T follicular helper cell (primary cell): ENCODE data around the gene ACR.

ENCODE experiments used
- DNase-seq: peaks from one replicate; pipeline ENCODE4 v3.0.0-alpha.2; 2020; ENCODE audit warnings: low read depth

Gene ACR

GRCh38 chr22:50702821-50703725 is 34.9 kb upstream of the ACR start:
- DNase-seq = no peak

DNA sequence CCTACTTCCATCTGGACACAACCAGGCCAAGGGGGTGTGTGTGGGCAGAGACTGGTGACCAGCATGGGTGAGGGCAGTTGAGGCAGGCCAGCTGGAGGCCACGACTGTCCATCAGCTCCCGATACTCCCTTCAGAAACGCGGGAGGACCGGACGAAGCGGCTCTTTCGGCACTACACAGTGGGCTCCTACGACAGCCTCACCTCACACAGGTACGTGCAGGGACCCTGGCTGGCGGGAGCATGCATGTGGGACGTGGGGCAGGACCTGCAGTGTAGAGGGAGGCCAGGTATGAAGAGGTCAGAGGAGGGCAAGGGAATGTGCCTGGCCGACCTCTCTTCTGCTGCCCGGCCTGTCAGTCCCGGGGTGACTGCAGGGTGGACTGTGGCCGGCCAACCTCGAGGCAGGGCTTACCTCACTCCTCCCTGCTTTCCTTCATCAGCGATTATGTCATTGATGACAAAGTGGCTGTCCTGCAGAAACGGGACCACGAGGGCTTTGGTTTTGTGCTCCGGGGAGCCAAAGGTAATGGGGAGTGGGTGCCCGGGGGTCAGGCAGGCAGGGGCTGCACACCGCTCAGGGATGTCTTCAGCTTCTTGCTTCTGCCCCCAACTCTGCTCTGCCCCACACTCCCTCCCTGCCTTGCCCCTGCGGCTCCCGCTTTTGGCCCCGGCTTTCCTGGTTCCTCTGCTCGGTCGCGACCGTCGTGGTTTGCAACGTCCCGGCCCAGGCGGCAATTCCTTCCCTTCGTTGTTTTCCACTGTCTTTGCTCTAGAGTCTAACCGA is 34.1 kb upstream of the ACR start:
- no peak for DNase-seq

DNA sequence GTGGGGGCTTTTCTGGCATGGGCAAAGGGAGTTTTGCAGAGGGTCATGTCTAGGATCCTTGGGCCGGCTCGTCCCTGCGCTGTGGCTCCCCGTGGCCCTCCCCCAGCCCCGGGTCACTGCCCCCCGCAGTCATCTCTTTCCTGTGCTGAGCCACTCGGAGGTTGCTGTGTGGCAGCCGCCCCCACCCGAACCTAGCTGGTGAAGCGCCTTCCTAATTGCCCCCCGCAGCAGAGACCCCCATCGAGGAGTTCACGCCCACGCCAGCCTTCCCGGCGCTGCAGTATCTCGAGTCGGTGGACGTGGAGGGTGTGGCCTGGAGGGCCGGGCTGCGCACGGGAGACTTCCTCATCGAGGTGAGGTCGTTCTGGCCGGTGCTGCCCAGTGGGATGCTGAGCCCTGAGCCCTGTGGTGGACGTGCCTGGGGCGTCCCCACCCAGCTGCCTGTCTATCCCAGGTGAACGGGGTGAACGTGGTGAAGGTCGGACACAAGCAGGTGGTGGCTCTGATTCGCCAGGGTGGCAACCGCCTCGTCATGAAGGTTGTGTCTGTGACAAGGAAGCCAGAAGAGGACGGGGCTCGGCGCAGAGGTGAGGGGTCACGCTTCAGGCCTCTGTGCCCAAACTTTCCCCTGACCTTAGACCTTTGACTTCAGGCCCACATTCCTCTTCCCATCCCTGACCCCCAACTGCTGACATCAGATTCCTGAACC is 33.3 kb upstream of the ACR start:
- DNase-seq = no peak

DNA sequence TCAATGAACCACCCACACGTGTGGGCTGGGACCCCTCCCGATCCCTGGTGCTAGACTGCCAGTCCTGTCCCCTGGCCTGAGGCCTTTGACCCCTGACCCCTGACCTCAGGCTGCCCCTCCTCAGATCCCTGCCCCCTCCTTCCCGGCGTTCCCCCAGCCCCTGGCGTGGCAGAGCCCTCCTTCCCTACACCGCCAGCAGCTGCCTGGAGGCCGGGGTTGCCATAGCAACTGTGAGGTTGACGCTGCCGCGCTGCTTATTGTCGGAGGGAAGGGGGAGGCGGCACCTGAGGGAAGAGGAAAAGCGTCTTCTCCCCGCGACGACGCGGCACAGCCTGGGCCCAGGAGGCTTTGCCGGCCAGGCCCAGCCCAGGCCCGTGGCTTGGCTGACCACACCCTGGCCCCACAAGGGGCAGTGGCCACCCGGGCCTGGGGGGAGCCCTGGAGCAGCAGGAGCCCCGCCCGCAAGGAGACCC is 32.7 kb upstream of the ACR start:
- no peak for DNase-seq

- DNase-seq = no peak
Observed at GRCh38 chr22:50705851-50706351, 32.1 kb upstream of the ACR start.

GRCh38 chr22:50706481-50707125 is 31.4 kb upstream of the ACR start:
- no peak for DNase-seq

DNA sequence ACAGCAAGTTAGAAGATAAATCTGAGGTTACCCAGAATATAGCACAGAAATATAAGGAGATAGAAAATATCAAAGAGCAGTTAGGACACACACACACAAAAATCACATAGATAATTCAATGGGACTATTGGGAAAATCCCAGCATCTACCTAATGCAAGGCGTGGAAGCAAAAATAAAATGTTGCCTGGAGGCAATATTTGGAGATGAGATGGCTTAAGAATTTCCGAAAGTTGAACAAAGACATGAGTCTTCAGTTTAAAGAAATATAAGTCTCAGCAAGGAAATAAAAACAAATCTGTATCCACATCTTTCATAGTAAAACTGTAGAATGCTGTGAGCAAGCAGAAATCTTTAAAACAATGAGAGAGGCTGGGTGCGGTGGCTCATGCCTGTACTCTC is 29.5 kb upstream of the ACR start:
- DNase-seq = no peak

- no peak for DNase-seq
Observed at GRCh38 chr22:50708996-50709395, 29.0 kb upstream of the ACR start.

- no peak for DNase-seq
Observed at GRCh38 chr22:50710221-50710620, 27.8 kb upstream of the ACR start.

GRCh38 chr22:50710886-50711285 is 27.1 kb upstream of the ACR start:
- no peak for DNase-seq

GRCh38 chr22:50711446-50712340 is 26.3 kb upstream of the ACR start:
- DNase-seq = no peak

DNA sequence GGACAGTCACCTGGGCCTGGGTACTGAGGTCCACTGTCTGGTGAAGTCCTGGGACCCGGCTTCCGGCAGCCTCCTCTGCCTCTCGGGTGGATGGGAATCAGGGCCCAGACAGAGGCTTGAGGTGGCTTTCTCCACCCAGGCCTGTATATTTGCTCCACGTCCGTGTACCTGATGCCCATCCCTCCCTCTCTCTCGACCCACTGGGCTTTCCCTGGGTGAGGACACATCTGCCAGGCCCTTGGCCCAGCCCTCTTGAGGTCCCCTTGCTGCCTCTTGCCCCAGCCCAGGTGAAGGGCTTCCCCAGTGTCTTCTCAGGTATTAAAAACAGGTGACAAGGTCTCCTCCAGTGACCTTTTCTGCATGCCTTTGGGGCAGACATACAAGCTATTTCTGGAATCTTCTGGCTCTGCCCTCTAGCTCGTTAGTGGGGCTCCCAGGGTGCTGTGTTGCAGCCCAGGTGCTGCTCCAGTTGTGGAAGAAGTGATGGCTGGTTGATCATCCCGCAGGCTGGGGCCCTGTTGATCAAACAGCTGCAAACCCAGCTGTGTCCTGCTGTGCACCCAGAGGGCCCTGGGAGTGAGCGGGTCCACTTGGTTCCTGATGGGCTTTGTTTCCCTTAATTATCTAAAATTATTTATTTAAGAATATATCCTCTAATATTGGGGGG is 25.5 kb upstream of the ACR start:
- no peak for DNase-seq

GRCh38 chr22:50713008-50713385 is 25.0 kb upstream of the ACR start:
- no peak for DNase-seq

DNA sequence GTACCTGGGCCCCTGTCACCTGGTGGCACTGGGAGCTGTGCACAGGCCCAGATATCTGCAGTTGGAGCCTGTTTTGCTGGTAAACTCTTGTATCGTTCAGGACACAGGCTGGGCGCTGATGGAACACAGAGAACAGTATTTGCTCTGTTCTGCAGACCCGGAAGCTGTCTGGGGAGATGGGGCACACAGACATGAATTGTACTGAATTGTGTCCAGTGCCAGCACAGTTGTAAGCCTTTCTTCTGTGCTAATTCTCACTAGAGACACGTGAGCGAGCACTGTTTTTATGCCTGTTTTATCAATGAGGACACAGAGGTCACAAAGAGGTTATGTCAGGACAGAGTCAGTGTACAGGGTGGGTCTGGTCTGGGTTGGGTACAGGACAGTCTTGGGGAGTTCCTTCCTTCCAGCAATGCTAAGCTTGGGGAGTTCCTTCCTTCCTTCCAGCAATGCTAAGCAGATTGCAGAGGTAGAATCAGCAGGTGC is 24.4 kb upstream of the ACR start:
- no peak for DNase-seq

GRCh38 chr22:50714150-50714549 is 23.9 kb upstream of the ACR start:
- no peak for DNase-seq

DNA sequence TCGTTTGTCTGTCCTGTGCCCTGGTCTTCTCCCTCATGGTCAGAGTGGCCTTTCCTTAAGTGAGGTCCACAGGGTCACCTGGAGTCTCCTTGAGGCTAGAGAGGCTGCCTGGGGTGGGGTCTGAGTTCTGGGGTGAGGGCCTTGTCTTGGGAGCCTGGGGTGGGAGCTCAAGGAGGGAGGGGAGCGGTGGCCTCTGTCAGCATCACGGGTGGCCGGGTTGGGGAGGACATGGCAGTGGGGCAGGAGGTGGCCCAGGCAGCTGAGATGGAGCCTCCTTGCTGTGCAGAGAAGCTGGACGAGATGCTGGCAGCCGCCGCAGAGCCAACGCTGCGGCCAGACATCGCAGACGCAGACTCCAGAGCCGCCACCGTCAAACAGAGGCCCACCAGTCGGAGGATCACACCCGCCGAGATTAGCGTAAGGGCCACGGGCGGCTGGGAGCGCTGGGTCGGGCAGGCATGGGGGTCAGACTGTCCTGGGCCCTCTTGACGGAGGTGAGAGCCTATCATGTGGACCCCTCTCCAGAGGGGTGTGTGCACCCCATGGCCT is 23.3 kb upstream of the ACR start:
- DNase-seq = no peak

DNA sequence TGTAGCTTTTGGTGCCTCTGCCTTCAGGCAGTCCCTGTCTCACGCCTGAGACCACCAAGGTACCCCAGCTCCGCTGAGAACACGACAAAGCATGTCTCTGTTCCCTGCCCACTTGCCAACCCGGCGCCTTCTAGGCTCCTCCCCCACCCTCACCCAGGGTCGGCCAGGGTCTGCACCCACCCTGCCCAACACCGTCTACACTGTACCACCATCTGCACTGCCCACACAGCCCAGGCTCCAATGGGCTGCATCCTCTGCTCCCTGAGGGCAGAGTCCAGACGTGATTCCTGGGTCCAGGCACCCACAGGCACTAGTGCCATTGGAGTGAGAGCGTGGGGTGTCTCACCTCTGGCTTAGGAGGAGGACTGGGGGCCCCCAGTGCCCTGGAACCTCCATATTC is 22.8 kb upstream of the ACR start:
- DNase-seq = no peak

DNA sequence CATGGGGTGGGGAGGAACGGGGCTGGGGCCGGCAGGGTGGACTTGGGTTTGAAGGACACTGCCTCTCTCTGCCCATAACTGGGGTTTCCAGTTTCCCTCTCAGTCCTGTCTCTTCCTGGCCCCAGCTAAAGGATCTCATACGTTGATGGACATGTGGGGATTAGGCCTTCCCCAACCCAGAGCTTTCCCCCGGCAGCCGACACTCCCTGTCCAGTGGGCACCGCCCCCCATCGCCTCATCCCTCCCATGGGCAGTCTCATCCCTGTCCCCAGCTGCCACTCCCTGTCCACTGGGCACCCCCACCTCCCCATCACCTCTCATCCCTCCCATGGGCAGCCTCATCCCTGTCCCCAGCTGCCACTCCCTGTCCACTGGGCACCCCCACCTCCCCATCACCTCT is 22.2 kb upstream of the ACR start:
- DNase-seq = no peak

- DNase-seq = no peak
Observed at GRCh38 chr22:50716290-50717024, 21.5 kb upstream of the ACR start.
